Lung microvascular endothelial cell (primary cell): ENCODE measurements around the gene TRIM41. TPM values are rescaled to one million over a fixed set of nuclear protein-coding genes. Genes with fewer than 3 reads are reported as not detected.
"Not testable (repeated sequence)": the region's sequence is repeated elsewhere in the genome, so short reads cannot be mapped to it uniquely, and the experiment has no call there.

ENCODE experiments used
- DNase-seq, 2 donors: peaks; one replicate each; pipeline versions ENCODE4 v3.0.0 to v3.0.0-alpha.2; 2010; ENCODE audit warnings: low read depth in 2 of 2
- total RNA-seq: library from RNA; depleted of rRNA; stranded (reverse); fragments of >200 nt; gene quantifications from 2 replicates; pipeline ENCODE4 v1.2.1, GENCODE V29; 2014

The TRIM41 gene
- total RNA-seq, 1 donor from 2014 or later: 10.3 TPM

- not testable (repeated sequence) for DNase-seq
Measured at GRCh38 chr5:181283841-181284755, 61.0 kb downstream of the TRIM41 start.

Other genes starting within 250 kb of the TRIM41 start
- gene BTNL3, start 234.4 kb upstream of the TRIM41 start, total RNA-seq: not detected in 2 replicates
- gene BTNL9, start 183.0 kb upstream of the TRIM41 start, total RNA-seq: under 0.01 TPM in 2 replicates
- not detected in 2 replicates for gene OR2V1, start 92.1 kb upstream of the TRIM41 start, total RNA-seq
- gene OR2V2, start 75.7 kb upstream of the TRIM41 start, total RNA-seq: not detected in 2 replicates
- 0.99 and 4.6 TPM in 2 replicates for gene TRIM7, start 18.1 kb upstream of the TRIM41 start, total RNA-seq
- 4,616 and 5,265 TPM in 2 replicates for gene RACK1, start 20.6 kb downstream of the TRIM41 start, total RNA-seq
- 2.8 and 7.3 TPM in 2 replicates for gene TRIM52, start 37.9 kb downstream of the TRIM41 start, total RNA-seq
- gene OR4F3, start 144.0 kb downstream of the TRIM41 start, total RNA-seq: not detected in 2 replicates